SKM-1 treated with dmso at 0.1 percent for 144 hours (cell line): ENCODE data around the gene HPSE2.
"Not testable (repeated sequence)": the region's sequence is repeated elsewhere in the genome, so short reads cannot be mapped to it uniquely, and the experiment has no call there.

Source experiments
- DNase-seq: peaks from one replicate; lab custom pipeline; 2025; ENCODE audit not compliant: unreplicated experiment; lab: John Stamatoyannopoulos, UW

The HPSE2 gene

DNA sequence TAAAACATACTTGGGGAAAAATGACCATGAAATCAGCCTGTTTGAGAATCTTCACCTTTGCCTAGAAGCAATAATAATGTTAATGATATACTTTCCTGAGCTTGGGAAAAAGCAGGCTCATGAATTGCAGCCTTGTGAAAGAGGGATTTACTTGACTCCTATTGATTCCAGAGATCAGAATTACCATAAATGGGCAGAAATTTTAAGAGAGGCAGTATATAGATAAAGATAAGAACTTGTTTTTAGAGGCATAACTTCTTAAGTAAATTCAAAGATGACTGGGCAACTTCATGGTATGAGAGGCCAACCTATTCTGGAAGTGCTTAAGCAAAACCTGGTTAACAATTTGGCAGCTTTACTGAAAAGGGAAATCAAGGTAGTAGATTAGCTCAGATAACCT lies 225.4 kb downstream of the HPSE2 start:
- no peak for DNase-seq

DNA sequence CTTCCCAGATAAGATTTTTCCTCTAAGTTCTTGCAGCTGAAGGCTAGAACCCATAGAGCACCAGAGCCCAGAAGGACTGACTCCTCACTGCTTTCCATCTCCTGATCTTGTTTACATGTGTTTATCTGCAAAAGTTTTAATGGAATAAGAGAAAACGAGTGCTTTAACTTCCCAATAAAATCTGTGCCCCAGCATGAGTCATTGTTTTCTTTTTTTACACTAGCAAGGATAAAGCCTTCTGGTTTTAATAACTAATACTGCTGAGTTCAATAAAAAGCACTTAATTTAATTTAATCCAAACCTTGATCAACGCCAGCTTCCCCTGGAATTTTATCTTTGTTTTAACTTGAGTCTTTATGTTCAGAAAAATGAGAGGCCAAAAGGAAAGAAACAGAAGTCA lies 227.6 kb downstream of the HPSE2 start:
- DNase-seq, result no peak

DNA sequence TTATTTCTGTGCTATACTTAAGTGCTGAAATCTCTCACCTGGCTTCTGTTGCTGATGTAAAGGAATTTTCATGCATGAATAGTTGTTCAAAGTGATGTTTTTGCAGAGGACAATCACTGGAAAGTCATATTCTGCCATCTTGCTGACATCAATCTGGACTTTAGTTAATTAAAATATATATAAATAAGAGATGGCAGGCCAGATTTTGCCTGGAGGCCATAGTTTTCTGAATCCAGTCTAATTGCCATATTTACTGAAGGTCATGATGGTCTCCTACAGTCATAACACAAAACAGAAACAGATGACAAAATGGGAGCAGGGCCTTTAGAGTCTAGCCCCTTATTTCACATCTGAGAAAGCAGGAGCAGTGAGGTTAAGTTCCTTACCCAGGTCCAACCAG lies 228.2 kb downstream of the HPSE2 start:
- DNase-seq, result no peak

DNA sequence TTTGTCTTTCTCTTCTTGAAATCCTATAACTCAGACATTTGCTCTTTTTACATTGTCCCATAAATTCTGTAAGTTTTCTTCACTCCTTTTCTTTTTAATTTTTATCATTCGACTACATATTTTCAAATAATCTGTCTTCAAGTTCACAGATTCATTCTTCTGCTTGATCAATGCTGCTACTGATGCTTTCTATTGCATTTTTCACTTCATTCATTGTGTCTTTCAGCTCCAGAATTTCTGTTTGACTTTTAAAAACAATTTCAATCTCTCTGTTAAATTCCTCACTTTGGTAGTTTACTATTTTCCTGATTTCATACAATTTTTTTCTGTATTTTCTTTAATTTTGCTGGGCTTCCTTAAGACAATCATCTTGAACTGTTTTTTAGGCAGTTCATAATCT lies 230.4 kb downstream of the HPSE2 start:
- no peak for DNase-seq

DNA sequence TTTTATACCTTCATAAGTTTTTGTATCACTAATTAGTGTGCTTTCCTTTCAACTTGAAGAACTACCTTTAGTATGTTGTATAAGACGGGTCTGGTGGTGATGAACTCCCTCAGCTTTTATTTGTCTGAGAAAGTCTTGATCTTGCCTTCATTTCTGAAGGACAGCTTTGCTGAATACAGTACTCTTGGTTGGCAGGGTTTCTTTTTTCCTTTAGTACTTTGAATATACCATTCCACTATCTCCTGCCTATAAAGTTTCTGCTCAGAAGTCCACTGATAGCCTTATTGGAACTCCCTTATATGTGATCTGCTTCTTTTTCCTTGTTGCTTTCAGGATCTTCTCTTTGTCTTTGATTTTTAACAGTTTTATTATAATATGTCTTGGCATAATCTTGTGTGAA lies 230.9 kb downstream of the HPSE2 start:
- DNase-seq, result no peak

DNA sequence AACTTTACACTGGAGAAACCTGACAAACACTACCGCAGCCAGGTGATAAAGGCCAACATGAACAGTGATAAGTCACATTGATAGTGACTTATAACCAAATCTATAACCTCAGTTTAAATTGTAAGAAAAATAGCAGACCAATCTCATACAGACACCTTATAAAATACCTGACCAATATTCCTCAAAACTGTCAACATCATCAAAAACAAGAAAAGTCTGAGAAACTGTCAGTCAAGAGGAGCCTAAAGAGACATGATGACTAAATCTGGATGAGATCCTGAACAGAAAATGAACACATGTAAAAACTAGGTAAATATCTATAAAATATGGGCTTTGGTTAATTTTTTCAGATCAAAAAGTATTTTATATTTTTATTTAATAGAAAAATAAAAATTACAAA lies 233.3 kb downstream of the HPSE2 start:
- DNase-seq, result no peak

DNA sequence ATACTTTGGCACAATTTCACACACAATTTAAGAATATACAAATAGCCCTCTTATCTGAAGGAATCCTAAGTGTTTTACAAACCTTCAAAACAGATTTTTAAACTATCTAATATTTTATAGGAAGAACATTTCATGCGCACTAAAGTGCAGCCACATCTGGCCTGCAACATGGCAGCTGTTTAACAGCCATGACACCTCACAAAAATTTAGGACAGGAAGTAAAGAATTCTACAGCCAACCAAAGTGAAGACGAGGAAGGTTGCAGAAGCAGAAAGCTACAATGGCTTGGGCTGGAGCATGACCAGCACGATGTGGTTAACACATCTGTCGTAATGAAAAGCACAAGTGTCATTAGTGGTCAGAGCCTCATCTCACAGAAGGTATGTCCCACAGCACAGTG lies 238.1 kb downstream of the HPSE2 start:
- no peak for DNase-seq

DNA sequence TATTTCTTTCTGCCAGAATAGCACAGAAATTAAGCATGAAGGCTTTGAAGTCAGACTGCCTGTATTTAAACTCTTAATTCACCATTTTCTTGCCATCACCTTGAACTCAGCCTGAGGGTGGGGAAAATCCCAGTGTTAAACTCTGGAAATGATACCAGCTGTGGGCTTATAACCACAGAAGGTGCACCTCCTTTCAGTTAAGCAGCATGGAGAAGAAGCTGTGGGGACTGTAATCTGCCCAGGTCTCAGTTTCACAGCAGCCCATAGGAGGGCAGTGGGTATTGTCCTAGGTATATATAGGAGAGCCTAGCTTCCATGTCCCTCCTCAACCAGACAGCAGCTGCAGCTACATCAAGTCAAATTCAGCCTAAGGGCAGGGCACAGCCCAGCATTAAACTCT lies 241.6 kb downstream of the HPSE2 start:
- no peak for DNase-seq

DNA sequence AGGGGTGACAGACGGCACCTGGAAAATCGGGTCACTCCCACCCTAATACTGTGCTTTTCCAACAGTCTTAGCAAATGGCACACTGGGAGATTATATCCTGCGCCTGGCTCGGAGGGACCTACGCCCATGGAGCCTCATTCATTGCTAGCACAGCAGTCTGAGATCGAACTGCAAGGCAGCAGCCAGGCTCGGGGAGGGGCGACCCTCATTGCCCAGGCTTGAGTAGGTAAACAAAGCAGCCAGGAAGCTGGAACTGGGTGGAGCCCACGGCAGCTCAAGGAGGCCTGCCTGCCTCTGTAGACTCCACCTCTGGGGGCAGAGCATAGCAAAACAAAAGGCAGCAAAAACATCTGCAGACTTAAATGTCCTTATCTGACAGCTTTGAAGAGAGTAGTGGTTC lies 251.9 kb downstream of the HPSE2 start:
- DNase-seq, result not testable (repeated sequence)

DNA sequence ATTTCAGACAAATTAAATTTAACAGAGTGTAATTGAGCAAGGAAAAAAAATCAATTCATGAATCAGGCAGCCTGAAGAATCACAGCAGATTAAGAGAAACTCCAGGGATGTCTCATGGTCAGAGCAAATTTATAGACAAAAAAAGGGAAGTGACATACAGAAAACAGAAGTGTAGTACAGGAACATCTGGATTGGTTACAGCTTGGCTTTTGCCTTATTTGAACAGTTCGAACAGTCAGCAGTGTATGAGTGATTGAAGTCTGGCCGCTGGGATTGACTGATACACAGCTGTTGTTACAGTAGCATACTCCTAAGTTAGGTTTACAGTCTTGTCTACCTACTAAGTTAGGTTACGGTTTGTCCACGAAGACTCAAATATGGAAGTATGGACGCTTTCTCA lies 255.3 kb downstream of the HPSE2 start:
- peak; percentile 38 for DNase-seq

DNA sequence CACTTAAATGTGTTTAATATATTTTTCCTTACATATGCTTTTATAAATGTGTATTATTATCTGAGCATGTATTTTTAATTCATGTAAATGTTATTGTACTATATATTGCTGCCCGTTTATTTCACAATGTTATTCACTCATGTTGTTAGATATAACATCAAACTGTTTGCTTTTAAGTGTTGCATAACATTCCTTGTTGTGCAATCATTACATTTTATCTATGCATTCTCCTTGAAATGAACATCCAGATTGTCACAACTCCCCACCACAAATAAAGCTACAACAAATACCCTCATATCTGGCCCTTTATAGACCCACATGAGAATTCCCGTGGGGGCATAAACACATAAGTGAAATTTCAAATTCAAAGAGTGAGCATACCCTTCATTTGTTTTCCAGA lies 264.2 kb downstream of the HPSE2 start:
- no peak for DNase-seq

DNA sequence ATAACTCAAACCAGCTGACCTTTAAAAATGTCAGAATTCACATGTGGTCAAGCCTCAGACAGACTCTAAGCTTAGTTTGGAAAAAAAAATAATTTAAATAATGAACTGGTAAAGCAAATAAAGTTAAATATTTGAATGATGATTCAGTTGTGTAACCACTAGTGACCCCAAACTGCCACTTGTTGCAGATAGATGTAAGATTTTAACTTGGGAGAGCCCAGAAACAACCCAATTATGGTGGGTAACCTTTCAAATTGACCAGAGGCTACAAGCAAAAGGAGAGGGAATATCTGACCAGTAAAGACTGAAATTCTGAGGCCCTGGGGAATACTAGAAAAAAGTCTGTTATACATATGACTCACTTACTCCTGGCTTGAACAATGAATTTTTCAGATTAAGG lies 268.1 kb downstream of the HPSE2 start:
- DNase-seq, result no peak

DNA sequence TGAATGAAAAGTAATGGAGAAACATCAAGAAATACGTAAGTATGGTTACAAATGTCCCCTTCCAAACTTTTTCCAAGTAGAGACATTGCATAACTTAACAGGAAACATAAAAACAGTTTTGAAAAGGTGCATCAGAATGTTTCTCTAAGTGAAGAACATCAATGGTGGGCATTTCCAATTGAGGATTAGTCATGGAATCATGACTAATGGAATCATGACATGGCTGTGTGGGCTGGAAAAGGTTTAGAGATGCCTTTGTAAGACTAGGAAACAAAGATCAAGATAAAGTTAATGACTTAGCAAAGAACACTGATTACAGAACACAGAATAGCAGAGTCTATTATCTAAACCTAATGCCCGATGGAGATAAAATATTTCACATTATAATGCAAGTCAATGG lies 272.0 kb downstream of the HPSE2 start:
- DNase-seq, result no peak

DNA sequence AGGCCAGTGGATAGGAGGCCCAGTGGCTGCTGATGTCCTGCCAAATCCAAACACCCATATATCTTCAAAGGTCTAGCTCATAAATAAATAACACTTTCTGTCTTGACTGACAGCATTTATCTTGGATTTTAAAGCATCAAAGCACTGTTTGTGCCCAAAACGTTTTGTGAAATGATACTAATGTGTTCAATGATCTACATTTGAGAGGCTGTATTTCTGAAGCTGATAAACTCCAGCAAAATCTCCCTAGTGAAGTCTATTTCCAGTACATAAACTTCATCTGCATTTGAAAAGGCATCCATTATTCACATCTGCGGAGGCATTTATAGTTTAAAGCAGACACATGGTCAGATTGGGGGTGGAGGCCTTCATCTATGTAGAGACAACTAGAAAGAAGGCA lies 276.3 kb downstream of the HPSE2 start:
- no peak for DNase-seq

DNA sequence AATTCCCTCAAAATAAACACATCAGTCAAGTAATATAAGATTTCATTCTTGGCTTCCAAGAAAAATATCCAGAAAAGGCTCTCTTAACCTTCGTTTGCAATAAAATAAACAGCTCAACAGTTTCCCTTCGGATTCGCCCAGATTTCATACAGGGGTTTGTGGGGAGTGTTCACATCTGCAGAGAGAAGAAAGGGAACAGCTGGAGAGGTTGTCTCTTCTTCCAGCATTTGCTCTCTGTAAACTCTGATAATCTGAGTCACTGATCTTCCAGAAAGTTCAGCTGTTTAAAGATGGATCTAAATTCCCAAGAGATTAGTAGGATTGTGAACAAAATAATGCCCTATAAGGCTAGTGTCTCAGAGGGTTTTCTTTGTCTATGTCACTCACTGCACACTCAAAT lies 277.9 kb downstream of the HPSE2 start:
- DNase-seq, result no peak

DNA sequence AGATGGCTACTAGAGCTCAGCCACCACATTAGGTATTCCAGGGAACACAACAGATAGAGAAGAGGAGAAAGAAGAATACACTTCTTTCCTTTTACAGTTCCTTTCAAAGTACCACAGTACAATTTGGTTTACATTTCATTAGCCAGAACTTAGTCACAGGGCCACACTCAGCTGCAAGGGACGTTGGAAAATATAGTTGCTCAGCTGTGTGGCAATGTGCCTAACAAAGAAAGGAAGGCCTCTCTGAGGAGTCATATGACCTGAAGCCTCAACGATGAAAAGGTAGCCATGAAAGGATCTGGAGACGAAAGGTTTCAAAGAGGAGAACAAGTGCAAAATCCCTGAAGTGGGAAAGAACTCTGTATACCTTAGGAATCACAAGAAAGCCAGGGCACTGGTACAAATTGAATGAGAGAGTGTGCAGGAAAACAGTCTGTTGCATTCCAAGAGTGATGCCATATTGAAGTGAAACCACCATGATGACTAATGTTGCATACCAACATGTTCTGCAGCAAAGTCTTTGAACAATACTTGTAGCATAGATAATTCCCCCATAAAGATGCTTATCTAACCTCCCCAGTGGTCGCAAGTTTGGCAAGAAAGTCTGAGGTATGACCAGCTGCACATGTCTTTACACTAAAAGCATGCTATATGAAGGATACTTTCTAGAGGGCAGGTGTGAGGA lies 278.9 kb downstream of the HPSE2 start:
- no peak for DNase-seq

DNA sequence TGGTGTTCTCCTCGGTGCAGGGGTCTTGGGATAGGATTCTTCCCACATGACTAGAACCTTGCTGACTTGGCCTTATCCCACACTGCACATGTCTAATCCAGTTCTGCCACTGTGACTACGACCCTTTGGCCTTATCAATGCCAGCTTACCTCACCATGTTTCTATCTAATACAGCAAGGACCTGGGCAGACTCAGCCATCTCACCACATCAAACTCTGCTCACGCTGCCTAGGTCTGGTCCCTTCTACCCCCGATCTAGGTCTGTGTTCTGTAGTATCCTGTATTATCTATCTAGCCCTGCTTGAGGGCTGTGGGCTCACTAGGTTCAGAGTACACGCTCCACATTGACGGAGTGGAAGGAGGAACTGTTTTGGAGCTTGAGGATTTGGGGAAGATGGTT lies 282.4 kb downstream of the HPSE2 start:
- no peak for DNase-seq

DNA sequence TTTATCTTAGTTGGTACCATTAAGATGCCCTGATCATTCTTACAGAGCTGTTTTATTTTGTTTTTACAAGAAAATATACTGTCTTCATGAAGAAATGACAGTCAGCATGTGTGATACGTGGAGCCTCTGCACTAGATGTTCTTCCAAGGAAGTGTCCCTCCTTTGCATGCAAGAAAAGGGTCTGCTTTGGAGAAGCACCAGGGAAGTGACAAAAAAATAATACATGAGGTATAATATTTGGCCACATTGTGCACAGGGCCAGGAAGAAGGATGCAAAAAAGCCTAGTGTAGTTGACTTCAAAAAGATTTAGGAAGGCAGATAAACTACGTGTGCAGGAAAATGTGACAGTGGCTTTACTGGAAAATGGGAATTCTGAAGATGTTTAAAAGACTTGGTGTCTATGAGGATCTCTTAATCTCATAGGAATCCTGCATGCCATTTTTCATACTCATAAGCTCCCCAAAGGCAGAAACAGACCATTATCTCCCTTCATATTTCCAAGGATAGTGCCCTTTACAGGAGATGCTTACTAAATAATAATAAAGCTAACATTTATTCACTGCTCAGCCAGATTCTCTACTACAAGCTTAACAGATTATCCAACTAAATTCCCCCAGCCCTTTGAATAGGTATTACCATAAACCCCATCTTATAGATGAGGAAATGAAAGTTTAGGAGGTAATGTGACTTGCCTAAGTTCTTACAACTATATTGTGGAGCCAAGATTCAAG lies 284.2 kb downstream of the HPSE2 start:
- DNase-seq, result no peak

DNA sequence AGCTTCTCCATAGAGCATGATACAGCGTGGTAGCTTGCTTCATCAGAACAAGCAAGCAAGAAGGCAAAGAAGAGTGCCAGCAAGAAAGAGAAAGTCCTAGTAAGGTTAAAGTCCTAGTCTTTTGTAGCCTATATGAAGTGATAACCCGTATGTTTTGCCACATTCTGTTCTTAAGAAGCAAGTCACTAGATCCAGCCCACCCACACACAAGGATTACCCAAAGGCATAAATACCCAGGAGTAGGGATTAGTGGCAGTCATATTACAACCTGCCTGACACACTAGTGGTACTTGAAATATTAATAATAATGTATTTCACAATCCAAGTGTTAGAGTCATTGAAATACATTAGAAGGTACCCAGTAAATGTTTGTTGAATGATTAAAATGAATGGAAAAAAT lies 285.5 kb downstream of the HPSE2 start:
- DNase-seq, result no peak

DNA sequence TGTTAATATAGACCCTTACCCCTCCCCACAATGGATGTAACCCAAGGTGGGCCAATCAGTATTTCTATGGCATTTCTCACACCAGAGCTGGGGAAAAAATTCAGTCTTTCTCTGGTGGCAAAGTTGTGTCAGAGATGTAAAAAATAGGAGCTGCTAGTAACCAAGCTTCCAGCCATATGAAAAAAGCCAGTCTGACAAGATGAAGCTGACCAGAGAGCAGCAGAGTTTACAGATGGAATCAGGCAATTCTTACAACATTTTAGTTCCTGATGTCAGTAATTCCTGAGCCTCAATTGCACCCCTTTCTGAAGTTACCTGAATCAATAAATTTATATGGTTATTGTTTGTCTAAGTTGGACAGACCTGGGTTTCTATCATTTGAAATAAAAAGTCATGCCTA lies 286.3 kb downstream of the HPSE2 start:
- no peak for DNase-seq

DNA sequence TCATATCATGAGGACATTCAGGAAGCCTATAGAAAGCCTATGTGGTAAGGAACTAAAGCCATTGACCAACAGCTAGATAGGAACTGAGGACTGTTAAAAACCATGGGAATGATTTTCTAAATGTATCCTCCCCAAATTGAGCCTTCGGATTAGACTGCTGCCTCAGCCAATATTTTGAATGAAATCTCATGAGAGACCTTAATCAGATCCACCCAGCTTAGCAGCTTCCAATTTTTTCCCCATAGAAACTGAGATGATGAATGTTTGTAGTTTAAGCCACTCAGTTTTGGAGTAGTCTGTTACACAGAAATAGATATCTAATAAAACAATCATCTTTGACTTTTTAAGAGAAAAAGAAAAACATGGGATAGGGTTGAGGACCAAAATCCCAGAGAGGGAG lies 292.0 kb downstream of the HPSE2 start:
- no peak for DNase-seq

DNA sequence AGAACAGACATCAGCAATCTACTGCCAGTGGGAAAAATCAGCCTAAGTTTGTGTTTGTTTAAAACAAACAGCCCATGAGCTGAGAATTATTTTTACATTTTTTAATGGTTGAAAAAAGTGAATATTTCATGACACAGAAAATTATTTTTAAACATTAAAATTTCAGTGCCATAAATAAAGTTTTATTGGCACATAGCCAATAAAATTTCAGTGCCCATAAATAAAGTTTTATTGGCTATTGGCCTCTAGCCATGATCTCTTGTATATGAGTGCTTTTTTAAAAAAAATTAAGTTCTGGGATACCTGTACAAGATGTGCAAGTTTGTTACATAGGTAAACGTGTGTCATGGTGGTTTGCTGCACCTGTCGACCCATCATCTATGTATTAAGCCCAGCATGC lies 305.9 kb downstream of the HPSE2 start:
- no peak for DNase-seq

DNA sequence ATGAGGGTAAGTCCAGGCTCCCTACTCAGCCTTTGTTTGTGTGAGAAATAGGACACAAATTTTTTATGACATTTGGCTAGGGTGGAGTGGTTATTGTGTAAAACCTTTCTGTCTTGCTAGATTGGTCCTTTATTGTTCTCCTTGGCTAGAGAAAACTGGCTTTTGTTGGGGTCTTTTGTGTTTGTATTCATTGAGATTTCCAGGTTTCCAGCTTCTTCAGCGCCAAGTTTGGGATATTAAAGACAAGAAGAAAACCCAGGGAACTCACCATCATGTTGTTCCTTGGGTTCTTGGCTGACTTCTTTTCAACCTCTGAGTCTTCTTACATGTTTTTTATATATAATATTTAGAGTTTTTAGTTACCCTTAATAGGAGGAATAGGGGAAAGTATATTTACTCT lies 310.0 kb downstream of the HPSE2 start:
- DNase-seq, result no peak
